Keratinocyte (primary cell): Measurements from ENCODE around the gene IKBIP. TPM values are rescaled to one million over a fixed set of nuclear protein-coding genes. Genes with fewer than 3 reads are reported as not detected.
"Not testable (repeated sequence)": the region's sequence is repeated elsewhere in the genome, so short reads cannot be mapped to it uniquely, and the experiment has no call there.

ENCODE experiments used
- DNase-seq: peaks from one replicate; pipeline ENCODE4 v3.0.0-alpha.2; 2011; ENCODE audit warnings: low read depth, missing footprints, low spot score
- FAIRE-seq: peaks from 2 replicates; lab custom pipeline; 2011; peaks lifted over from hg19 to GRCh38; lab: Jason Lieb, UNC
- H2AFZ ChIP-seq: 2 replicates; pipeline ENCODE4 v1.6.0; 2012; ENCODE audit warnings: low read length, control low read depth, inconsistent platforms; ENCODE audit not compliant: control insufficient read depth
- H3K27ac ChIP-seq: 2 replicates; pipeline ENCODE4 v1.5.1; 2011; ENCODE audit warnings: low read length; ENCODE audit not compliant: control insufficient read depth, insufficient read depth
- H3K27me3 ChIP-seq: 3 replicates; pipeline ENCODE4 v1.6.0; 2011; ENCODE audit warnings: low read length; ENCODE audit not compliant: control insufficient read depth, insufficient read depth; ENCODE audit errors: extremely low read depth
- H3K36me3 ChIP-seq, 2 experiments: 2 replicates in 1 of 2; 3 replicates in 1 of 2; pipeline ENCODE4 v1.5.1; 2011; ENCODE audit warnings: low read length in 2 of 2, mild to moderate bottlenecking in 1 of 2; ENCODE audit not compliant: control insufficient read depth in 2 of 2, insufficient read depth in 2 of 2; ENCODE audit errors: extremely low read depth in 1 of 2
- H3K4me1 ChIP-seq: 3 replicates; pipeline ENCODE4 v1.5.1; 2011; ENCODE audit warnings: low read length; ENCODE audit not compliant: control insufficient read depth, insufficient read depth; ENCODE audit errors: extremely low read depth
- H3K4me2 ChIP-seq: 3 replicates; pipeline ENCODE4 v1.6.0; 2011; ENCODE audit warnings: low read depth, low read length; ENCODE audit not compliant: control insufficient read depth, insufficient read depth; ENCODE audit errors: extremely low read depth
- H3K4me3 ChIP-seq, 3 experiments: fragments of 200-600 bp in 1 of 3; sonication (generic) in 1 of 3; 2 replicates in 2 of 3; 3 replicates in 1 of 3; pipeline ENCODE4 v1.5.1; 2011 to 2016; ENCODE audit warnings: low read length in 3 of 3, mild to moderate bottlenecking in 3 of 3, control low read depth in 2 of 3, inconsistent platforms in 1 of 3, low read depth in 1 of 3, mixed read lengths in 1 of 3, mixed run types in 1 of 3, moderate library complexity in 1 of 3; ENCODE audit not compliant: control insufficient read depth in 2 of 3, insufficient read depth in 2 of 3; ENCODE audit errors: extremely low read depth in 1 of 3
- H3K79me2 ChIP-seq: 2 replicates; pipeline ENCODE4 v1.6.0; 2012; ENCODE audit warnings: low read length; ENCODE audit not compliant: control insufficient read depth, insufficient read depth
- H3K9ac ChIP-seq: 3 replicates; pipeline ENCODE4 v1.6.0; 2011; ENCODE audit warnings: low read length; ENCODE audit not compliant: control insufficient read depth, insufficient read depth; ENCODE audit errors: extremely low read depth
- H3K9me1 ChIP-seq: 3 replicates; pipeline ENCODE4 v1.6.0; 2011; ENCODE audit warnings: low read length; ENCODE audit not compliant: control insufficient read depth, insufficient read depth; ENCODE audit errors: extremely low read depth
- H3K9me3 ChIP-seq: 2 replicates; pipeline ENCODE4 v1.5.1; 2012; ENCODE audit warnings: low read depth, low read length; ENCODE audit not compliant: control insufficient read depth
- H4K20me1 ChIP-seq: 3 replicates; pipeline ENCODE4 v1.6.0; 2011; ENCODE audit warnings: low read length; ENCODE audit not compliant: control insufficient read depth, insufficient read depth; ENCODE audit errors: extremely low read depth
- CTCF ChIP-seq, 3 experiments: IDR thresholded peaks in 1 of 3; conservative IDR thresholded peaks in 1 of 3; optimal IDR thresholded peaks in 1 of 3; 2 replicates in 2 of 3; 3 replicates in 1 of 3; pipeline versions ENCODE3 to v1.5.1; 2011; ENCODE audit warnings: low read length in 3 of 3, mild to moderate bottlenecking in 3 of 3, moderate library complexity in 2 of 3, control low read depth in 1 of 3, inconsistent platforms in 1 of 3; ENCODE audit not compliant: insufficient read depth in 2 of 3; ENCODE audit errors: extremely low read depth in 1 of 3
- EZH2 ChIP-seq: IDR thresholded peaks from one replicate; pipeline ENCODE4 v1.6.1; 2012; ENCODE audit warnings: inconsistent platforms, mild to moderate bottlenecking, low read length, moderate library complexity
- dilution Hi-C: fragments of 300-500 bp; cut with MboI; formaldehyde crosslinking; loops from one replicate; pipeline ENCODE4 v1.7.0; 2020; ENCODE audit warnings: low sequenced_read_pairs; ENCODE audit not compliant: extremely low pct_ligation_motif_present
- polyA plus RNA-seq, 5 experiments: library from polyadenylated mRNA; depleted of rRNA in 3 of 5; stranded (reverse) in 3 of 5; stranded (forward) in 1 of 5; unstranded in 1 of 5; fragments of >200 nt; gene quantifications; 1 replicate in 1 of 5; 2 replicates in 3 of 5; 3 replicates in 1 of 5; pipeline versions ENCODE4 v1.2.1 to v1.2.3, GENCODE V29; 2011 to 2012; ENCODE audit warnings: missing spikeins in 2 of 5, low read depth in 1 of 5, low replicate concordance in 1 of 5

Gene IKBIP
- polyA plus RNA-seq, 1 donor (not counting 4 experiments of a cell fraction or from before 2014, with no cell fraction given) = 33.9 TPM

DNA sequence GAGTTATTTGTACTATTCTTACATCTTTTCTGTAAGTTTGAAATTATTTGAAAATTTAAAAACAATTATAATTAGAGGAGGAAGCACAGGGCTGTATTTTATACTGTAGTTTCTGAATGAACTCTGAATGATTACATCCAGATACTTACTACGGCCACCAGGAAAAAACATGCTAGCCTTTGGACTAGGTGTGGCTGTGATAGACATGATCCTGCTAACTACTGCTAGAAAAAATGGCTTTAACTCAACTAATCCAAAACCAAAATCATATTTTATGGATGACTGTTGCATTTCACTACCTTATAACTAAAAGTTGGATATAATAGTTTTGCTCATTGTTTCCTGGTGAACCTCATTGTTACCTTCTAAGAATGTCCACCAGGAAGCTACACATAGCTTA, 66.2 kb downstream of the IKBIP start:
- Histone ChIP-seq H3K27ac (no peak overlapping the region), H3K9me3 (no peaks in the 10 kb centered on the region), H3K27me3 (no peaks in the 10 kb centered on the region), H4K20me1 (no peaks in the 10 kb centered on the region), H2AFZ (no peak overlapping the region), H3K9me1 (no peaks in the 10 kb centered on the region), H3K4me1 (no peaks in the 10 kb centered on the region), H3K79me2 (no peaks in the 10 kb centered on the region), H3K36me3 (no peaks in the 10 kb centered on the region), H3K4me3 (no peak overlapping the region), H3K4me2 (no peak overlapping the region), H3K9ac (no peak overlapping the region)
- FAIRE-seq (no peak), DNase-seq (no peak)
- dilution Hi-C loops = no loop called here
- TF ChIP-seq EZH2 = no peak
- TF ChIP-seq CTCF (optimal IDR thresholded peaks at IDR 0.05 in 1 of 3, IDR thresholded peaks at IDR 0.05 in 1 of 3, conservative IDR thresholded peaks at IDR 0.05 in 1 of 3; ENCODE audit: extremely low read depth in 1 of 3, insufficient read depth in 2 of 3, low read length in 3 of 3) = no peak

GRCh38 chr12:98576795-98577194, 67.8 kb downstream of the IKBIP start:
- FAIRE-seq = not testable (repeated sequence)

GRCh38 chr12:98575013-98575412, 69.6 kb downstream of the IKBIP start:
- Histone ChIP-seq H3K9me3 (no peaks in the 10 kb centered on the region), H3K36me3 (no peaks in the 10 kb centered on the region), H4K20me1 (no peaks in the 10 kb centered on the region), H3K4me2 (no peak overlapping the region), H3K9me1 (no peaks in the 10 kb centered on the region), H3K9ac (no peak overlapping the region), H3K27ac (no peak overlapping the region), H3K79me2 (no peaks in the 10 kb centered on the region), H3K4me1 (no peaks in the 10 kb centered on the region), H3K27me3 (no peaks in the 10 kb centered on the region), H2AFZ (no peak overlapping the region), H3K4me3 (no peak overlapping the region)
- TF ChIP-seq EZH2 = no peak
- TF ChIP-seq CTCF (optimal IDR thresholded peaks at IDR 0.05 in 1 of 3, IDR thresholded peaks at IDR 0.05 in 1 of 3, conservative IDR thresholded peaks at IDR 0.05 in 1 of 3; ENCODE audit: extremely low read depth in 1 of 3, insufficient read depth in 2 of 3, low read length in 3 of 3) = no peak
- FAIRE-seq = no peak
- DNase-seq = no peak
- dilution Hi-C loops = no loop called here

More at GRCh38 chr12:98576795-98577194, 67.8 kb downstream of the IKBIP start:
- H3K79me2 ChIP-seq, H3K4me2 ChIP-seq, H3K4me1 ChIP-seq, H3K9me1 ChIP-seq, H3K27me3 ChIP-seq, H3K4me3 ChIP-seq, H3K36me3 ChIP-seq, DNase-seq, H3K27ac ChIP-seq, H2AFZ ChIP-seq, H3K9ac ChIP-seq, H4K20me1 ChIP-seq, H3K9me3 ChIP-seq, dilution Hi-C loops: not testable (repeated sequence)
